HL-60 (cell line): ENCODE measurements around the gene MAP2K2.
"Not testable (repeated sequence)": the region's sequence is repeated elsewhere in the genome, so short reads cannot be mapped to it uniquely, and the experiment has no call there.

Source experiments
- DNase-seq, 2 experiments: peaks; one replicate each; pipeline ENCODE4 v3.0.0-alpha.2; 2010 to 2020; ENCODE audit warnings: low read depth in 1 of 2, low spot score in 1 of 2
- H3K27ac ChIP-seq: fragments of 250-450 bp; sonication (Bioruptor Pico); replicated peaks from 2 replicates; pipeline ENCODE4 v1.5.1; 2020; ENCODE audit warnings: mild to moderate bottlenecking, moderate library complexity
- H3K27me3 ChIP-seq: fragments of 250-450 bp; sonication (Bioruptor Pico); 2 replicates; pipeline ENCODE4 v1.5.1; 2021; ENCODE audit warnings: mild to moderate bottlenecking, moderate library complexity; ENCODE audit not compliant: insufficient read depth, poor library complexity, severe bottlenecking
- H3K4me3 ChIP-seq: replicated peaks from 2 replicates; pipeline ENCODE4 v1.5.1; 2011; ENCODE audit warnings: mild to moderate bottlenecking, control low read depth, low read length; ENCODE audit not compliant: insufficient read depth
- GABPA ChIP-seq: IDR thresholded peaks from 2 replicates; pipeline ENCODE4 v1.6.1; 2012; ENCODE audit warnings: low read depth
- POLR2AphosphoS5 ChIP-seq: IDR thresholded peaks from 2 replicates; pipeline ENCODE4 v1.6.1; 2012; ENCODE audit warnings: low read depth
- SPI1 ChIP-seq: IDR thresholded peaks from 2 replicates; pipeline ENCODE4 v1.6.1; 2012; ENCODE audit warnings: low read depth, mild to moderate bottlenecking, borderline replicate concordance
- TF ChIP-seq, protein P1 (sequence below): IDR thresholded peaks from one replicate; pipeline ENCODE4 v1.5.1; 2011; ENCODE audit warnings: low read length, control low read depth, inconsistent platforms; ENCODE audit not compliant: insufficient read depth
- TF ChIP-seq, protein P2 (sequence below): IDR thresholded peaks from 2 replicates; pipeline ENCODE4 v1.6.1; 2012; ENCODE audit warnings: low read depth; ENCODE audit not compliant: insufficient replicate concordance

The MAP2K2 gene

DNA sequence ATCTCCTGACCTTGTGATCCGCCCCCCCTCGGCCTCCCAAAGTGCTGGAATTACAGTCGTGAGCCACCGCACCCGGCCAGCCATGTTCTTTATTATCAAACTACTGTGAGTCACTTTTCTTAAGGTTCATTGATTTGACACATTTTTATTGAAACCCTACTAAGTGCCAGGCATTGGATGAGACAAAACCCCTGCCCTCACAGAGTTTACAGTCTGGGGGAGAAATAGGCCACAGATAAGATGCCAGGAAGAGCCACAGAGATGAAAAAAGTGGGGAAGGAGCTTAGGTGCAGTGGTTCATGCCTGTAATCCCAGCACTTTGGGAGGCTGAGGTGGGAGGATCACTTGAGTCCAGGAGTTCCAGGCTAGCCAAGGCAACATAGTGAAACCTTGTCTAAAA lies 14.5 kb upstream of the MAP2K2 start:
- H3K27me3 ChIP-seq = no peaks in the 10 kb centered on the region
- no peak overlapping the region for H3K27ac ChIP-seq
- no peak overlapping the region for H3K4me3 ChIP-seq
- no peak for DNase-seq
- TF ChIP-seq SPI1 = no peak
- no peak for TF ChIP-seq POLR2AphosphoS5
- TF ChIP-seq, protein P1, sequence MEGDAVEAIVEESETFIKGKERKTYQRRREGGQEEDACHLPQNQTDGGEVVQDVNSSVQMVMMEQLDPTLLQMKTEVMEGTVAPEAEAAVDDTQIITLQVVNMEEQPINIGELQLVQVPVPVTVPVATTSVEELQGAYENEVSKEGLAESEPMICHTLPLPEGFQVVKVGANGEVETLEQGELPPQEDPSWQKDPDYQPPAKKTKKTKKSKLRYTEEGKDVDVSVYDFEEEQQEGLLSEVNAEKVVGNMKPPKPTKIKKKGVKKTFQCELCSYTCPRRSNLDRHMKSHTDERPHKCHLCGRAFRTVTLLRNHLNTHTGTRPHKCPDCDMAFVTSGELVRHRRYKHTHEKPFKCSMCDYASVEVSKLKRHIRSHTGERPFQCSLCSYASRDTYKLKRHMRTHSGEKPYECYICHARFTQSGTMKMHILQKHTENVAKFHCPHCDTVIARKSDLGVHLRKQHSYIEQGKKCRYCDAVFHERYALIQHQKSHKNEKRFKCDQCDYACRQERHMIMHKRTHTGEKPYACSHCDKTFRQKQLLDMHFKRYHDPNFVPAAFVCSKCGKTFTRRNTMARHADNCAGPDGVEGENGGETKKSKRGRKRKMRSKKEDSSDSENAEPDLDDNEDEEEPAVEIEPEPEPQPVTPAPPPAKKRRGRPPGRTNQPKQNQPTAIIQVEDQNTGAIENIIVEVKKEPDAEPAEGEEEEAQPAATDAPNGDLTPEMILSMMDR = no peak
- TF ChIP-seq GABPA = no peak
- TF ChIP-seq, protein P2, sequence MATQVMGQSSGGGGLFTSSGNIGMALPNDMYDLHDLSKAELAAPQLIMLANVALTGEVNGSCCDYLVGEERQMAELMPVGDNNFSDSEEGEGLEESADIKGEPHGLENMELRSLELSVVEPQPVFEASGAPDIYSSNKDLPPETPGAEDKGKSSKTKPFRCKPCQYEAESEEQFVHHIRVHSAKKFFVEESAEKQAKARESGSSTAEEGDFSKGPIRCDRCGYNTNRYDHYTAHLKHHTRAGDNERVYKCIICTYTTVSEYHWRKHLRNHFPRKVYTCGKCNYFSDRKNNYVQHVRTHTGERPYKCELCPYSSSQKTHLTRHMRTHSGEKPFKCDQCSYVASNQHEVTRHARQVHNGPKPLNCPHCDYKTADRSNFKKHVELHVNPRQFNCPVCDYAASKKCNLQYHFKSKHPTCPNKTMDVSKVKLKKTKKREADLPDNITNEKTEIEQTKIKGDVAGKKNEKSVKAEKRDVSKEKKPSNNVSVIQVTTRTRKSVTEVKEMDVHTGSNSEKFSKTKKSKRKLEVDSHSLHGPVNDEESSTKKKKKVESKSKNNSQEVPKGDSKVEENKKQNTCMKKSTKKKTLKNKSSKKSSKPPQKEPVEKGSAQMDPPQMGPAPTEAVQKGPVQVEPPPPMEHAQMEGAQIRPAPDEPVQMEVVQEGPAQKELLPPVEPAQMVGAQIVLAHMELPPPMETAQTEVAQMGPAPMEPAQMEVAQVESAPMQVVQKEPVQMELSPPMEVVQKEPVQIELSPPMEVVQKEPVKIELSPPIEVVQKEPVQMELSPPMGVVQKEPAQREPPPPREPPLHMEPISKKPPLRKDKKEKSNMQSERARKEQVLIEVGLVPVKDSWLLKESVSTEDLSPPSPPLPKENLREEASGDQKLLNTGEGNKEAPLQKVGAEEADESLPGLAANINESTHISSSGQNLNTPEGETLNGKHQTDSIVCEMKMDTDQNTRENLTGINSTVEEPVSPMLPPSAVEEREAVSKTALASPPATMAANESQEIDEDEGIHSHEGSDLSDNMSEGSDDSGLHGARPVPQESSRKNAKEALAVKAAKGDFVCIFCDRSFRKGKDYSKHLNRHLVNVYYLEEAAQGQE = no peak

DNA sequence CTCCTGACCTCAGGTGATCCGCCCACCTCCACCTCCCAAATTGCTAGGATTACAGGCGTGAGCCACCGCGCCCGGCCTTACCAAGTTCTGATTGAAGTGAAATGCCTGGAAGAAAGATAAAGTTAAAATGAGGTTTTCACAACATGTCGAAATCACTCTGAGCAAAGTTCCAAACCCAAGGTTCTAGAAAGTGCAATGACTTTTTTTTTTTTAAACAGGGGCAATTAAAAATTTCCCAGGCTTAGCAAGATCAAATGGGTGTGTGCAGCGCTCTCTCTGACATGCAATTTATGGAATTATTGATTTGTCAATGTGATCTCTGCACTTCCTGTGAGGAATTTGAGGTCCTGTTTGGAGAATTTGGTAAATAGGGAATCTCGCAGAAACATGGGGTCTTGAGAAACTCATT lies 12.8 kb upstream of the MAP2K2 start:
- TF ChIP-seq GABPA = no peak
- no peak for TF ChIP-seq POLR2AphosphoS5
- TF ChIP-seq, protein P2 = no peak
- TF ChIP-seq SPI1 = no peak
- TF ChIP-seq, protein P1 = no peak
- no peak overlapping the region for H3K4me3 ChIP-seq
- no peaks in the 10 kb centered on the region for H3K27me3 ChIP-seq
- DNase-seq = no peak
- no peak overlapping the region for H3K27ac ChIP-seq

DNA sequence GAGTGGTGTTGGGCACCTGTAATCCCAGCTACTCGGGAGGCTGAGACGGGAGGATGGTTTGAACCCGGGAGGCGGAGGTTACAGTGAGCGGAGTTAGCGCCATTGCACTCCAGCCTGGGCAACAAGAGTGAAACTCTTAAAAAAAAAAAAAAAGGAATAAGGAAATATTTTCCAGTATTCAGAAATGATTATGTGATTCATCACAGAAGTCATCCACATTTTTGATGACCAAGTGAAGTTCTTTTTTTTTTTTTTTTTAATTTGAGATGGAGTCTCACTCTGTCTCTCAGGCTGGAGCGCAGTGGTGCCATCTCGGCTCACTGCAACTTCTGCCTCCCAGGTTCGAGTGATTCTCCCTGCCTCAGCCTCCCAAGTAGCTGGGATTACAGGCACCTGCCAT lies 11.5 kb upstream of the MAP2K2 start:
- H3K27me3 ChIP-seq, DNase-seq, H3K4me3 ChIP-seq, H3K27ac ChIP-seq: not testable (repeated sequence)

DNA sequence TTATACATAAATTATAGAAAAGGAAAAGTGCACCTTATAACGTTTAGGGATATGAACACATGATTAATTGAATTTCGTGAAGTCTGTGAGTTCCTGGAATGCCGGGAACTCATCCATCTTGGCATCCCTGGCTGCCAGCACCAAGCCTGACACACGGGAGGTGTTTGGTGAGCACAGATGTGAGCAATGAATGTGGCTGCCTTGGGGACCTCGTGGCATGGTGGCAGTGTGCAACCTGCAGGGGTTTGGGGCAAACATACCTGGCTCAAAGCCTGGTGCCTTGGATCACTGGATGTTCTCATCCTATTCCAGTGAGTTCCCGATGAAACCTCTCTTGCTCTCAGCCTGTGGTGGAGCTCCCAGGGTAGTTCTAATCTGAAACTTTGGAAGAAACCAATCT lies 10.4 kb upstream of the MAP2K2 start:
- no peak overlapping the region for H3K4me3 ChIP-seq
- TF ChIP-seq, protein P2 = no peak
- no peak for TF ChIP-seq SPI1
- TF ChIP-seq, protein P1 = no peak
- no peak for TF ChIP-seq POLR2AphosphoS5
- no peak for TF ChIP-seq GABPA
- DNase-seq = no peak
- no peak overlapping the region for H3K27ac ChIP-seq
- H3K27me3 ChIP-seq = no peaks in the 10 kb centered on the region
